PFSK-1 (cell line): ENCODE data around the gene CEP43.

Source experiments
- FOXP2 ChIP-seq: optimal IDR thresholded peaks from 2 replicates; pipeline ENCODE3; 2011; ENCODE audit warnings: borderline replicate concordance, control low read depth, inconsistent platforms; ENCODE audit not compliant: insufficient read depth; ENCODE audit errors: extremely low read length, extremely low read depth
- POLR2AphosphoS5 ChIP-seq: IDR thresholded peaks from 2 replicates; pipeline ENCODE4 v1.6.1; 2012; ENCODE audit warnings: low read depth, mild to moderate bottlenecking, control low read depth, low read length, moderate library complexity
- SIN3A ChIP-seq: IDR thresholded peaks from 2 replicates; pipeline ENCODE4 v1.6.1; 2012; ENCODE audit warnings: mild to moderate bottlenecking, low read length, moderate library complexity, borderline replicate concordance; ENCODE audit not compliant: insufficient read depth
- TAF1 ChIP-seq: IDR thresholded peaks from 2 replicates; pipeline ENCODE4 v1.6.1; 2012; ENCODE audit warnings: low read length, control low read depth, borderline replicate concordance; ENCODE audit not compliant: insufficient read depth
- TF ChIP-seq, protein P1 (sequence below), 2 experiments: IDR thresholded peaks; 2 replicates each; pipeline versions ENCODE4 v1.6.1 to v1.8.0; 2011 to 2012; ENCODE audit warnings: low read depth in 2 of 2, low read length in 2 of 2, control low read depth in 1 of 2, inconsistent platforms in 1 of 2, mild to moderate bottlenecking in 1 of 2, moderate library complexity in 1 of 2; ENCODE audit not compliant: insufficient read depth in 1 of 2

CEP43 gene

DNA sequence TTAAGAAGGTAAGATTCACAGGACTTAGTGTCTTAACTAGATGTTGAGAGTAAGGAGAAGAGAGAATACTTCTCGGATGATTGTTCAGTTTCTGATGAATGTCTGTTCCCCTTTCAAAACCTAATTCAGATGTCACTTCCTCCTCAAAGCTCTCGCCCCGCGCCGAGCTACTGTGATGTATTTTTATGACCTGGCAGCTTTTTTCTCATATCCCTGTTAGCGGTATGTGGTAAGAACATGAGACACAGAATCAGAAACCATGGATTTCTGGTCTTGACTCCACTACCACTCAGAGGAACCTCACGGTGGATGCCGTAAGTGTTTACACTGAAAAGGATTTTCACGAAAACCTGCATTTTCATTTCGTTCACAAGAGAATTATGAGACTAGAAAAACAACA lies 48.4 kb downstream of the CEP43 start:
- TF ChIP-seq TAF1 (no peak), SIN3A (no peak), FOXP2 (no peak), POLR2AphosphoS5 (no peak)
- TF ChIP-seq, protein P1, sequence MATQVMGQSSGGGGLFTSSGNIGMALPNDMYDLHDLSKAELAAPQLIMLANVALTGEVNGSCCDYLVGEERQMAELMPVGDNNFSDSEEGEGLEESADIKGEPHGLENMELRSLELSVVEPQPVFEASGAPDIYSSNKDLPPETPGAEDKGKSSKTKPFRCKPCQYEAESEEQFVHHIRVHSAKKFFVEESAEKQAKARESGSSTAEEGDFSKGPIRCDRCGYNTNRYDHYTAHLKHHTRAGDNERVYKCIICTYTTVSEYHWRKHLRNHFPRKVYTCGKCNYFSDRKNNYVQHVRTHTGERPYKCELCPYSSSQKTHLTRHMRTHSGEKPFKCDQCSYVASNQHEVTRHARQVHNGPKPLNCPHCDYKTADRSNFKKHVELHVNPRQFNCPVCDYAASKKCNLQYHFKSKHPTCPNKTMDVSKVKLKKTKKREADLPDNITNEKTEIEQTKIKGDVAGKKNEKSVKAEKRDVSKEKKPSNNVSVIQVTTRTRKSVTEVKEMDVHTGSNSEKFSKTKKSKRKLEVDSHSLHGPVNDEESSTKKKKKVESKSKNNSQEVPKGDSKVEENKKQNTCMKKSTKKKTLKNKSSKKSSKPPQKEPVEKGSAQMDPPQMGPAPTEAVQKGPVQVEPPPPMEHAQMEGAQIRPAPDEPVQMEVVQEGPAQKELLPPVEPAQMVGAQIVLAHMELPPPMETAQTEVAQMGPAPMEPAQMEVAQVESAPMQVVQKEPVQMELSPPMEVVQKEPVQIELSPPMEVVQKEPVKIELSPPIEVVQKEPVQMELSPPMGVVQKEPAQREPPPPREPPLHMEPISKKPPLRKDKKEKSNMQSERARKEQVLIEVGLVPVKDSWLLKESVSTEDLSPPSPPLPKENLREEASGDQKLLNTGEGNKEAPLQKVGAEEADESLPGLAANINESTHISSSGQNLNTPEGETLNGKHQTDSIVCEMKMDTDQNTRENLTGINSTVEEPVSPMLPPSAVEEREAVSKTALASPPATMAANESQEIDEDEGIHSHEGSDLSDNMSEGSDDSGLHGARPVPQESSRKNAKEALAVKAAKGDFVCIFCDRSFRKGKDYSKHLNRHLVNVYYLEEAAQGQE (IDR thresholded peaks at IDR 0.05; ENCODE audit: insufficient read depth in 1 of 2, low read depth in 2 of 2, low read length in 2 of 2), result no peak
